H1 (cell line): ENCODE measurements around the gene CLN6. TPM values are rescaled to one million over a fixed set of nuclear protein-coding genes. Genes with fewer than 3 reads are reported as not detected.

Experiments used
- CTCF ChIA-PET: fragments of 300-600 bp; sonication (Branson Sonifier 250); formaldehyde crosslinking; loops from one replicate; lab custom pipeline; 2021; ENCODE audit not compliant: partially characterized antibody; lab: Charles Lee
- POLR2A ChIA-PET: fragments of 300-600 bp; sonication (Branson Sonifier 250); formaldehyde crosslinking; loops from one replicate; lab custom pipeline; 2021; ENCODE audit warnings: inconsistent platforms; ENCODE audit not compliant: partially characterized antibody; lab: Charles Lee
- DNase-seq, 2 experiments: peaks; one replicate each; pipeline versions ENCODE4 v3.0.0 to v3.0.0-alpha.2; 2010 to 2022; ENCODE audit warnings: low spot score in 2 of 2, low read depth in 1 of 2, mixed read lengths in 1 of 2
- FAIRE-seq: peaks from 2 replicates; lab custom pipeline; 2011; peaks lifted over from hg19 to GRCh38; lab: Jason Lieb, UNC
- H2AFZ ChIP-seq: 2 replicates; pipeline ENCODE4 v1.8.1; 2012; ENCODE audit warnings: low read length, inconsistent platforms
- H2AK5ac ChIP-seq: 2 replicates; pipeline ENCODE4 v1.6.1; 2013; ENCODE audit warnings: low read depth, low read length
- H2BK120ac ChIP-seq: replicated peaks from 2 replicates; pipeline ENCODE3; 2013; ENCODE audit warnings: low read depth, low read length, inconsistent platforms
- H2BK12ac ChIP-seq: 2 replicates; pipeline ENCODE4 v1.6.1; 2013; ENCODE audit warnings: low read depth, low read length
- H2BK15ac ChIP-seq: 2 replicates; pipeline ENCODE4 v1.6.1; 2013; ENCODE audit warnings: low read length
- H2BK20ac ChIP-seq: 2 replicates; pipeline ENCODE4 v1.6.1; 2013; ENCODE audit warnings: low read length
- H2BK5ac ChIP-seq: 2 replicates; pipeline ENCODE4 v1.6.1; 2013; ENCODE audit warnings: low read depth, low read length
- H3K14ac ChIP-seq: 2 replicates; pipeline ENCODE4 v1.6.1; 2013; ENCODE audit warnings: inconsistent platforms; ENCODE audit not compliant: insufficient read length
- H3K18ac ChIP-seq: 2 replicates; pipeline ENCODE4 v1.6.1; 2013; ENCODE audit warnings: low read length; ENCODE audit errors: extremely low read depth
- H3K23ac ChIP-seq: 2 replicates; pipeline ENCODE4 v1.6.1; 2013; ENCODE audit warnings: inconsistent platforms; ENCODE audit not compliant: insufficient read length
- H3K23me2 ChIP-seq: 2 replicates; pipeline ENCODE4 v1.6.1; 2013; ENCODE audit warnings: low read depth, low read length
- H3K27ac ChIP-seq: 2 replicates; pipeline ENCODE4 v1.6.1; 2011; ENCODE audit warnings: low read depth, low read length, inconsistent platforms
- H3K27me3 ChIP-seq, 4 experiments: replicated peaks in 1 of 4; 1 replicate in 1 of 4; 2 replicates in 3 of 4; pipeline versions ENCODE4 v1.6.1 to v1.8.1; 2011 to 2013; ENCODE audit warnings: low read length in 3 of 4, mild to moderate bottlenecking in 3 of 4, inconsistent platforms in 2 of 4, mixed read lengths in 2 of 4, moderate library complexity in 1 of 4; ENCODE audit not compliant: control insufficient read depth in 3 of 4, insufficient read depth in 3 of 4; ENCODE audit errors: extremely low read depth in 1 of 4
- H3K36me3 ChIP-seq, 4 experiments: 2 replicates each; pipeline versions ENCODE4 v1.6.1 to v1.8.1; 2011 to 2013; ENCODE audit warnings: mild to moderate bottlenecking in 4 of 4, low read length in 3 of 4, moderate library complexity in 2 of 4, control low read depth in 1 of 4, inconsistent platforms in 1 of 4; ENCODE audit not compliant: insufficient read depth in 4 of 4, control insufficient read depth in 2 of 4
- H3K4ac ChIP-seq: replicated peaks from 2 replicates; pipeline ENCODE3; 2013; ENCODE audit warnings: low read length, low read depth, mixed read lengths, inconsistent platforms; ENCODE audit not compliant: insufficient read length
- H3K4me1 ChIP-seq, 4 experiments: replicated peaks in 1 of 4; 1 replicate in 1 of 4; 2 replicates in 3 of 4; pipeline versions ENCODE4 v1.6.1 to v1.8.1; 2011 to 2013; ENCODE audit warnings: low read length in 3 of 4, inconsistent platforms in 2 of 4, mixed read lengths in 1 of 4; ENCODE audit not compliant: insufficient read depth in 4 of 4, control insufficient read depth in 3 of 4
- H3K4me2 ChIP-seq, 2 experiments: 2 replicates each; pipeline versions ENCODE4 v1.6.1 to v1.8.1; 2011 to 2013; ENCODE audit warnings: low read depth in 2 of 2, low read length in 2 of 2, control low read depth in 1 of 2, inconsistent platforms in 1 of 2, mild to moderate bottlenecking in 1 of 2; ENCODE audit not compliant: insufficient read depth in 1 of 2
- H3K4me3 ChIP-seq, 4 experiments: fragments of 200-600, 300-600 bp in 1 of 4; sonication (generic), shearing (Covaris generic), sonication (Bioruptor Twin) in 1 of 4; 2 replicates each; pipeline versions ENCODE4 v1.5.1 to v1.8.1; 2011 to 2016; ENCODE audit warnings: low read length in 4 of 4, low read depth in 3 of 4, control low read depth in 2 of 4, inconsistent platforms in 2 of 4, mild to moderate bottlenecking in 2 of 4, mixed read lengths in 1 of 4, moderate library complexity in 1 of 4; ENCODE audit not compliant: insufficient read depth in 2 of 4; ENCODE audit errors: extremely low read depth in 1 of 4
- H3K56ac ChIP-seq: replicated peaks from 2 replicates; pipeline ENCODE3; 2013; ENCODE audit warnings: low read depth, mild to moderate bottlenecking, mixed read lengths, low read length, inconsistent platforms; ENCODE audit not compliant: insufficient read length
- H3K79me1 ChIP-seq: 2 replicates; pipeline ENCODE4 v1.6.1; 2013; ENCODE audit warnings: low read depth, low read length, control low read depth
- H3K79me2 ChIP-seq, 2 experiments: 2 replicates each; pipeline versions ENCODE4 v1.6.1 to v1.8.1; 2012 to 2013; ENCODE audit warnings: low read length in 2 of 2, mild to moderate bottlenecking in 2 of 2, inconsistent platforms in 1 of 2; ENCODE audit not compliant: insufficient read depth in 2 of 2, control insufficient read depth in 1 of 2
- H3K9ac ChIP-seq, 4 experiments: replicated peaks in 1 of 4; 1 replicate in 1 of 4; 2 replicates in 3 of 4; pipeline versions ENCODE4 v1.6.1 to v1.8.1; 2011 to 2013; ENCODE audit warnings: low read depth in 3 of 4, low read length in 3 of 4, control low read depth in 2 of 4, mild to moderate bottlenecking in 2 of 4, moderate library complexity in 2 of 4, inconsistent platforms in 1 of 4; ENCODE audit errors: extremely low read depth in 1 of 4
- H3K9me3 ChIP-seq, 2 experiments: 2 replicates each; pipeline versions ENCODE4 v1.6.1 to v1.8.1; 2012 to 2013; ENCODE audit warnings: mild to moderate bottlenecking in 2 of 2, moderate library complexity in 2 of 2, control low read depth in 1 of 2, inconsistent platforms in 1 of 2, low read depth in 1 of 2, low read length in 1 of 2, mixed read lengths in 1 of 2; ENCODE audit not compliant: insufficient read depth in 2 of 2
- H4K20me1 ChIP-seq, 2 experiments: replicated peaks in 1 of 2; 2 replicates each; pipeline versions ENCODE3 to v1.8.1; 2011 to 2013; ENCODE audit warnings: inconsistent platforms in 2 of 2, low read length in 2 of 2, mild to moderate bottlenecking in 1 of 2; ENCODE audit not compliant: insufficient read depth in 2 of 2, control insufficient read depth in 1 of 2
- H4K5ac ChIP-seq: 2 replicates; pipeline ENCODE4 v1.6.1; 2013; ENCODE audit warnings: low read length, low read depth, mixed read lengths, inconsistent platforms; ENCODE audit not compliant: insufficient read length
- H4K8ac ChIP-seq: 2 replicates; pipeline ENCODE4 v1.8.0; 2013; ENCODE audit warnings: mild to moderate bottlenecking, moderate library complexity, low read length, inconsistent platforms; ENCODE audit not compliant: insufficient read depth; ENCODE audit errors: extremely low read depth
- H4K91ac ChIP-seq: replicated peaks from 2 replicates; pipeline ENCODE3; 2013; ENCODE audit warnings: low read length, mixed read lengths, inconsistent platforms; ENCODE audit not compliant: insufficient read length
- POLR2AphosphoS5 ChIP-seq: IDR thresholded peaks from 2 replicates; pipeline ENCODE4 v1.6.1; 2011; ENCODE audit warnings: low read depth, low read length
- ZNF274 ChIP-seq: IDR thresholded peaks from 2 replicates; pipeline ENCODE4 v1.7.0; 2012; ENCODE audit warnings: low read length, borderline replicate concordance; ENCODE audit errors: extremely low read depth
- WGBS, 2 experiments: shearing (Covaris generic) in 1 of 2; methylation state at CpG; one replicate each; pipeline versions ENCODE4 v1.1.6 to v1.1.7; 2013 to 2015; ENCODE audit warnings: low lambda C conversion rate in 2 of 2, mixed read lengths in 2 of 2, inconsistent platforms in 1 of 2, low coverage in 1 of 2, missing lambda C conversion rate in 1 of 2; ENCODE audit not compliant: insufficient replicate concordance in 2 of 2, insufficient coverage in 1 of 2, insufficient read length in 1 of 2; ENCODE audit errors: extremely low coverage in 1 of 2, missing lambda C conversion rate in 1 of 2; 5-methylcytosine and 5-hydroxymethylcytosine counted together
- polyA plus RNA-seq, 7 experiments: library from polyadenylated mRNA; depleted of rRNA in 3 of 7; stranded (reverse) in 5 of 7; unstranded in 2 of 7; fragments of >200 nt in 5 of 7; fragments of 200-250 nt in 2 of 7; gene quantifications; 1 replicate in 5 of 7; 2 replicates in 1 of 7; 4 replicates in 1 of 7; pipeline versions ENCODE4 v1.2.1 to v1.2.3, GENCODE V29; 2011 to 2013; ENCODE audit warnings: missing spikeins in 2 of 7, mixed read lengths in 2 of 7
- total RNA-seq: library from RNA; stranded (reverse); fragmentation: NEBNext Ultra II Directional; extraction: Animal tissue kit (Norgen Biotek cat#: 25700); gene quantifications from 2 replicates; pipeline ENCODE4 v1.2.1, GENCODE V29; 2021

CLN6 gene
- total and polyA plus RNA-seq, 2 of the 8 experiments (the other 6 are each of a cell fraction or from before 2014, with no cell fraction given) = 60.0 to 137 TPM

DNA sequence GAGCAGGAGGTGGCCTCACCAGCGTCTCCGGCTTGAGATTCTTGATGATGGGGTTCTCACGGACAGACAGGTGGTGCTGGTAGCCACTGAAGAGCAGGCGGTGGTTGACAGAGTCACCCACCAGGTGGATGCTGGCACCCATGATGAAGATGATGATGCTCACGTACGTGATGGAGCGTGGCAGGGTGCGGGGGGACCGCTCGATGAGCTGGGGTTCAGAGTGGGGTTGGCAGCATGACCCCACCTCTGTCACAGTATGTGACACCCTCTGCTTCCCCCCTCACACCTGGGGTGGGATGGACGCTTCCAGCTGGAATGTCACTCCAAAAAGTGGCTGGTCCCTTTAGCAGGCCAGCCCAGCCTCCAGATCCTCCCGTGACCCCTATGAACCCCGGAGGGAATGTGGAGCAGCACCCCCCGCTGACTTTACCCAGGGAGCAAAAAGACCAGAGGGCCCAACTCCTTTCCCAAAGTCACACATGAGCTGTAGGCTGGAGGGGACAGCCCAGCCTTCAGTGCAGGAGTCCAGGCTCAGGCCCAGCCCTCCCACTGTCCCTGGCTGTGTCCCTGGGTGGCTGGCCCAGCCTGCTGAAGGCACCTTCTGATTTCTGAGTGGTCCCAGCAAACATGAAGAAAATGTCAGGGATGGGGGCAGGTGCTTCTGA lies 17.7 kb downstream of the CLN6 start:
- no peak overlapping the region for H3K23ac ChIP-seq
- no peak overlapping the region for H3K27ac ChIP-seq
- H3K27me3 ChIP-seq = no peaks in the 10 kb centered on the region
- H4K91ac ChIP-seq = no peak overlapping the region
- H4K8ac ChIP-seq = no peak overlapping the region
- H2AFZ ChIP-seq = no peak overlapping the region
- peaks cover 0 to 21% (median 5%) of the 10 kb centered on the region in 4 experiments; a peak in 5 of 7 replicates for H3K4me1 ChIP-seq
- H3K79me1 ChIP-seq = peaks cover 10% of the 10 kb centered on the region; the same call in 1 of the 2 replicates
- peaks cover 10 to 33% of the 10 kb centered on the region in 2 experiments for H4K20me1 ChIP-seq
- H3K79me2 ChIP-seq = peaks cover 0 to 47% of the 10 kb centered on the region in 2 experiments; a peak in 2 of 4 replicates
- H3K9me3 ChIP-seq = no peaks in the 10 kb centered on the region
- H4K5ac ChIP-seq = no peak overlapping the region
- no peak overlapping the region; the same call in 1 of the 2 replicates for H3K18ac ChIP-seq
- H3K4ac ChIP-seq = no peak overlapping the region
- no peak overlapping the region for H2BK20ac ChIP-seq
- no peak overlapping the region for H3K4me3 ChIP-seq
- CTCF ChIA-PET = interaction anchor here (1.0 to 5.7 kb wide), 7 partner anchors 8 to 99 kb away, joined by 3 to 101 read pairs (median 7); no protein-coding TSS in a partner anchor
- H2BK5ac ChIP-seq = no peak overlapping the region
- no peak overlapping the region for H2BK120ac ChIP-seq
- no peak overlapping the region for H3K14ac ChIP-seq
- no peaks in the 10 kb centered on the region for H3K23me2 ChIP-seq
- H3K36me3 ChIP-seq = peaks cover 0 to 6% (median 2%) of the 10 kb centered on the region in 4 experiments; a peak in 4 of 8 replicates
- no peak overlapping the region for H2AK5ac ChIP-seq
- H3K4me2 ChIP-seq = no peak overlapping the region
- no peak overlapping the region for H3K9ac ChIP-seq
- FAIRE-seq = no peak
- no peak for TF ChIP-seq ZNF274
- TF ChIP-seq POLR2AphosphoS5 = peak; percentile 26; the same call in 1 of the 2 replicates
- no peak overlapping the region for H3K56ac ChIP-seq
- POLR2A ChIA-PET = interaction anchor here (1.1 to 2.4 kb wide), 4 partner anchors 8 to 17 kb away, joined by 3 to 19 read pairs (median 6); no protein-coding TSS in a partner anchor
- no peak for DNase-seq
- 89% methylated on average over 14 of the region's 14 CpGs; no CpG with 5 or more reads in 1 of the 2 experiments for WGBS, 2 experiments
- H2BK12ac ChIP-seq = no peak overlapping the region
- H2BK15ac ChIP-seq = no peak overlapping the region
